ENCODE results near the gene MKNK1.

DNA sequence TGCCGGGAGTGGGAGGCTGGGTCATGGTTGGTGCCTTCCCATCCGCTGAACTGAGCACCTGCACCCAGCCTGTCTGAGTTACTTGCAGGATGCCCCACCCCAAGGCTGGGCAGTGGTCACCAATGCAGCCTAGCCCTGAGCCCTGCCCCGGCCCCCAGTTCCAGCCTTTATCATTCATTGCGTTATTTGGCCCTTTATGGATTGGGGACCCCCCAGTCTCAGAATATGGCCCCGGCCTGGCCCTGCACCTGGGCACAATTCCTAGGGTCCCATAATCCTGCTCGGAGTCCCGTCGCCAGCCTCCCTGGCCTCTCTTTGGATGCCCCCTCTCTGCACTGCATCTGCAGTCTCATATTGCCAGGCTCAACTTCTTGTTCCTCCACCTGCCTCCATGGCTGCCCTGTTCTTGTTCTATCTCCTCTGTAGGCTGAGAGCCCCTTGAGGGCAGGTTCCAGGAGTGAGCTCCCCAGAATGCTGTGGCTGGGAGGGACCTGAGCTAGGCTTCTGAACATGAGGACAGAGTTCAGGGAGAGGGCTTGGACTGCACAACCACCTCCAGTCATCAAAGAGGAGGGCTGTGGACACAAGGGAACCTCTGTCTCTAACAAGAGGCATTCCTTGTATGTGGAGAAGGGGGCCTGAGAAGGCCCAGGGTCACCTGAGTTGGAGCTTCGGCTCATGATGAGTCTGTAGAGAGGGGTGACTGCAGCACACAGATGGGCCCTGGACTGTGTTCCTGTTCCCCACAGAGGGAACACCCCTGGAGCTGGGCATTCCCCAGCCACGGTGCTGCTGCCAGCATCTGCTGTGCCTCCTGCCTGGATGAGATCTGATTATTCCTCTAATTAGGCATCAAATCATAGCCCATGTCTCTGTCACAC is 51.5 kb downstream of the MKNK1 start:
- no peak for TF ChIP-seq CTCF (IDR thresholded peaks at IDR 0.05)
- no peak for TF ChIP-seq POLR2A (IDR thresholded peaks at IDR 0.05)

All from uterus (tissue), 2 donors.